SK-N-SH (cell line): Measurements from ENCODE around the gene SCD5. TPM values are rescaled to one million over a fixed set of nuclear protein-coding genes. Genes with fewer than 3 reads are reported as not detected.

ENCODE experiments used
- CTCF ChIA-PET: fragments of 300-600, 350-600 bp; formaldehyde crosslinking; extraction: SDS; loops from one replicate; lab custom pipeline; 2021; lab: Yijun Ruan, JAX
- POLR2A ChIA-PET: fragments of 350-600 bp; sonication (Branson Sonifier 250); formaldehyde crosslinking; extraction: SDS; loops from one replicate; lab custom pipeline; 2020; ENCODE audit warnings: antibody characterized with exemption, inconsistent platforms; lab: Yijun Ruan, JAX
- DNase-seq: peaks from one replicate; pipeline ENCODE4 v3.0.0; 2012
- H2AFZ ChIP-seq: fragments of 200-600 bp; sonication (generic); 2 replicates; pipeline ENCODE4 v1.8.1; 2016; ENCODE audit warnings: antibody characterized with exemption, mild to moderate bottlenecking, low read depth
- H3F3A ChIP-seq: fragments of 200-600 bp; sonication (generic); replicated peaks from 2 replicates; pipeline ENCODE3; 2016; ENCODE audit warnings: antibody characterized with exemption, mild to moderate bottlenecking; ENCODE audit not compliant: insufficient read depth
- H3K27ac ChIP-seq, 2 experiments: fragments of 200-500 bp in 1 of 2; fragments of 200-600 bp in 1 of 2; sonication (Bioruptor generic) in 1 of 2; sonication (generic), shearing (Covaris generic) in 1 of 2; 2 replicates each; pipeline versions ENCODE4 v1.5.1 to v1.6.1; 2014 to 2016; ENCODE audit warnings: low read depth in 2 of 2, inconsistent platforms in 1 of 2, low read length in 1 of 2, mild to moderate bottlenecking in 1 of 2, mixed read lengths in 1 of 2
- H3K27me3 ChIP-seq: fragments of 200-600 bp; sonication (generic), shearing (Covaris generic); 2 replicates; pipeline ENCODE4 v1.6.1; 2016; ENCODE audit warnings: mixed run types; ENCODE audit not compliant: insufficient read depth
- H3K36me3 ChIP-seq, 2 experiments: fragments of 200-500 bp in 1 of 2; fragments of 200-600 bp in 1 of 2; sonication (Bioruptor generic) in 1 of 2; sonication (generic) in 1 of 2; replicated peaks in 1 of 2; 2 replicates each; pipeline versions ENCODE3 to v1.5.1; 2014 to 2016; ENCODE audit warnings: low read length in 1 of 2, mild to moderate bottlenecking in 1 of 2; ENCODE audit not compliant: insufficient read depth in 2 of 2, control insufficient read depth in 1 of 2
- H3K4me1 ChIP-seq, 2 experiments: fragments of 200-500 bp in 1 of 2; fragments of 200-600 bp in 1 of 2; sonication (Bioruptor generic) in 1 of 2; sonication (generic), shearing (Covaris generic) in 1 of 2; 2 replicates each; pipeline versions ENCODE4 v1.5.1 to v1.6.1; 2014 to 2016; ENCODE audit warnings: low read depth in 1 of 2, low read length in 1 of 2, mixed run types in 1 of 2; ENCODE audit not compliant: insufficient read depth in 2 of 2, control insufficient read depth in 1 of 2
- H3K4me2 ChIP-seq: fragments of 200-600 bp; sonication (generic), shearing (Covaris generic); 2 replicates; pipeline ENCODE4 v1.6.1; 2017; ENCODE audit warnings: mixed run types
- H3K4me3 ChIP-seq, 2 experiments: fragments of 200-500 bp in 1 of 2; fragments of 200-600 bp in 1 of 2; sonication (Bioruptor generic) in 1 of 2; sonication (generic), shearing (Covaris generic) in 1 of 2; 2 replicates each; pipeline versions ENCODE4 v1.5.1 to v1.8.1; 2014 to 2016; ENCODE audit warnings: low read depth in 2 of 2, inconsistent platforms in 1 of 2, low read length in 1 of 2, mild to moderate bottlenecking in 1 of 2, mixed read lengths in 1 of 2, moderate library complexity in 1 of 2
- H3K79me2 ChIP-seq: fragments of 200-600 bp; sonication (generic); 2 replicates; pipeline ENCODE4 v1.8.1; 2017; ENCODE audit warnings: mild to moderate bottlenecking; ENCODE audit not compliant: insufficient read depth
- H3K9ac ChIP-seq: fragments of 200-600 bp; sonication (generic); 2 replicates; pipeline ENCODE4 v1.6.1; 2017; ENCODE audit warnings: mixed run types
- H3K9me2 ChIP-seq: fragments of 200-600 bp; sonication (generic); 2 replicates; pipeline ENCODE4 v1.6.1; 2017; ENCODE audit warnings: mixed run types
- H3K9me3 ChIP-seq: fragments of 200-600 bp; sonication (generic); 2 replicates; pipeline ENCODE4 v1.6.1; 2017; ENCODE audit warnings: mixed run types, mild to moderate bottlenecking, moderate library complexity
- H4K20me1 ChIP-seq: fragments of 200-600 bp; sonication (generic); 2 replicates; pipeline ENCODE4 v1.6.1; 2017; ENCODE audit warnings: mild to moderate bottlenecking, mixed run types; ENCODE audit not compliant: insufficient read depth
- ELF1 ChIP-seq: IDR thresholded peaks from 2 replicates; pipeline ENCODE4 v1.4.0; 2012
- EP300 ChIP-seq, 2 experiments: IDR thresholded peaks; 2 replicates each; pipeline versions ENCODE4 v1.4.0 to v1.6.1; 2012; ENCODE audit warnings: borderline replicate concordance in 1 of 2, low read depth in 1 of 2, low read length in 1 of 2
- EZH2phosphoT487 ChIP-seq: fragments of 200-600 bp; sonication (generic); IDR thresholded peaks from 2 replicates; pipeline ENCODE4 v1.6.1; 2017; ENCODE audit warnings: low read depth, mixed run types, mild to moderate bottlenecking, antibody characterized with exemption, moderate library complexity, borderline replicate concordance
- FOSL2 ChIP-seq: IDR thresholded peaks from 2 replicates; pipeline ENCODE4 v1.4.0; 2012; ENCODE audit warnings: low read depth, mild to moderate bottlenecking, moderate library complexity, borderline replicate concordance
- FOXJ3 ChIP-seq: sonication (generic); formaldehyde crosslinking; IDR thresholded peaks from 2 replicates; pipeline ENCODE4 v1.5.1; 2020; ENCODE audit warnings: mild to moderate bottlenecking, missing genetic modification reagents
- GATA2 ChIP-seq: sonication (generic); formaldehyde crosslinking; IDR thresholded peaks from 2 replicates; pipeline ENCODE4 v1.5.0; 2020; ENCODE audit warnings: mild to moderate bottlenecking, missing genetic modification reagents
- MEF2A ChIP-seq: IDR thresholded peaks from 2 replicates; pipeline ENCODE4 v1.4.0; 2012; ENCODE audit warnings: low read depth, borderline replicate concordance
- NFIC ChIP-seq: IDR thresholded peaks from 2 replicates; pipeline ENCODE4 v1.4.0; 2012; ENCODE audit warnings: borderline replicate concordance
- POLR2AphosphoS5 ChIP-seq: IDR thresholded peaks from 2 replicates; pipeline ENCODE4 v1.6.1; 2012; ENCODE audit warnings: low read depth, low read length
- RFX5 ChIP-seq: IDR thresholded peaks from 2 replicates; pipeline ENCODE4 v1.6.1; 2012; ENCODE audit warnings: mild to moderate bottlenecking, improper control_type of control experiment, low read length
- RXRA ChIP-seq: IDR thresholded peaks from 2 replicates; pipeline ENCODE4 v1.4.0; 2012; ENCODE audit warnings: low read depth, mild to moderate bottlenecking, borderline replicate concordance
- SIN3A ChIP-seq: IDR thresholded peaks from 2 replicates; pipeline ENCODE4 v1.6.1; 2012; ENCODE audit warnings: low read depth, mild to moderate bottlenecking, low read length, moderate library complexity, borderline replicate concordance
- SMC3 ChIP-seq: IDR thresholded peaks from 2 replicates; pipeline ENCODE4 v1.6.1; 2012; ENCODE audit warnings: low read depth, low read length, improper control_type of control experiment
- YY1 ChIP-seq: IDR thresholded peaks from 2 replicates; pipeline ENCODE4 v1.4.0; 2012; ENCODE audit warnings: low read depth, mild to moderate bottlenecking
- WGBS: methylation state at CpG from one replicate; pipeline ENCODE4 v1.1.6; 2017; ENCODE audit warnings: low lambda C conversion rate; 5-methylcytosine and 5-hydroxymethylcytosine counted together
- polyA plus RNA-seq, 3 experiments: library from polyadenylated mRNA; depleted of rRNA; stranded (reverse); fragments of >200 nt; gene quantifications; 2 replicates each; pipeline ENCODE4 v1.2.3, GENCODE V29; 2012
- TF ChIP-seq, protein P1 (sequence below): fragments of 150-350 bp; IDR thresholded peaks from 2 replicates; pipeline ENCODE4 v1.6.1; 2017; ENCODE audit warnings: antibody characterized with exemption, low read length, low read depth, borderline replicate concordance
- TF ChIP-seq, protein P2 (sequence below): IDR thresholded peaks from 2 replicates; pipeline ENCODE4 v1.4.0; 2012; ENCODE audit warnings: low read depth
- TF ChIP-seq, protein P3 (sequence below): IDR thresholded peaks from 2 replicates; pipeline ENCODE4 v1.6.1; 2012; ENCODE audit warnings: mild to moderate bottlenecking, low read depth, low read length, moderate library complexity
- TF ChIP-seq, protein P4 (sequence below): IDR thresholded peaks from 2 replicates; pipeline ENCODE4 v1.4.0; 2012; ENCODE audit warnings: low read depth, borderline replicate concordance

SCD5 gene
- polyA plus RNA-seq, 1 of the 3 experiments (the other 2 are of a cell fraction): 23.7 TPM

GRCh38 chr4:82711158-82711785 is 87.3 kb downstream of the SCD5 start:
- no peak for DNase-seq
- no peaks in the 10 kb centered on the region for H3K27me3 ChIP-seq
- no peak overlapping the region for H3K4me3 ChIP-seq
- CTCF ChIA-PET: interaction anchor here (0.6 to 4.6 kb wide), 3 partner anchors 8 to 240 kb away, joined by 3 to 26 read pairs (median 4); no protein-coding TSS in a partner anchor
- no peaks in the 10 kb centered on the region for H3K36me3 ChIP-seq
- no peak overlapping the region for H3K9ac ChIP-seq
- peaks cover 9% of the 10 kb centered on the region for H4K20me1 ChIP-seq
- H3K4me1 ChIP-seq: no peaks in the 10 kb centered on the region; a peak in 1 of 4 replicates
- H3K9me3 ChIP-seq: no peaks in the 10 kb centered on the region
- no peaks in the 10 kb centered on the region for H3K9me2 ChIP-seq
- no peak overlapping the region for H3K27ac ChIP-seq
- no peak overlapping the region for H3K4me2 ChIP-seq
- peaks cover 26% of the 10 kb centered on the region for H3K79me2 ChIP-seq
- no peaks in the 10 kb centered on the region for H3F3A ChIP-seq
- POLR2A ChIA-PET: no interaction called here
- WGBS: 92% methylated on average over 7 of the region's 7 CpGs
- H2AFZ ChIP-seq: no peak overlapping the region
- TF ChIP-seq, protein P1, sequence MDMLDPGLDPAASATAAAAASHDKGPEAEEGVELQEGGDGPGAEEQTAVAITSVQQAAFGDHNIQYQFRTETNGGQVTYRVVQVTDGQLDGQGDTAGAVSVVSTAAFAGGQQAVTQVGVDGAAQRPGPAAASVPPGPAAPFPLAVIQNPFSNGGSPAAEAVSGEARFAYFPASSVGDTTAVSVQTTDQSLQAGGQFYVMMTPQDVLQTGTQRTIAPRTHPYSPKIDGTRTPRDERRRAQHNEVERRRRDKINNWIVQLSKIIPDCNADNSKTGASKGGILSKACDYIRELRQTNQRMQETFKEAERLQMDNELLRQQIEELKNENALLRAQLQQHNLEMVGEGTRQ: no peak
- TF ChIP-seq, protein P2, sequence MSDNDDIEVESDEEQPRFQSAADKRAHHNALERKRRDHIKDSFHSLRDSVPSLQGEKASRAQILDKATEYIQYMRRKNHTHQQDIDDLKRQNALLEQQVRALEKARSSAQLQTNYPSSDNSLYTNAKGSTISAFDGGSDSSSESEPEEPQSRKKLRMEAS: no peak
- no peak for TF ChIP-seq EP300 (IDR thresholded peaks at IDR 0.05; ENCODE audit: borderline replicate concordance in 1 of 2, low read depth in 1 of 2, low read length in 1 of 2)
- TF ChIP-seq RFX5: no peak
- TF ChIP-seq YY1: no peak
- TF ChIP-seq GATA2 (CRISPR knock-in tag): no peak
- TF ChIP-seq SIN3A: no peak
- no peak for TF ChIP-seq RXRA
- no peak for TF ChIP-seq NFIC
- no peak for TF ChIP-seq POLR2AphosphoS5
- TF ChIP-seq MEF2A: no peak
- TF ChIP-seq ELF1: no peak
- no peak for TF ChIP-seq SMC3
- TF ChIP-seq, protein P3, sequence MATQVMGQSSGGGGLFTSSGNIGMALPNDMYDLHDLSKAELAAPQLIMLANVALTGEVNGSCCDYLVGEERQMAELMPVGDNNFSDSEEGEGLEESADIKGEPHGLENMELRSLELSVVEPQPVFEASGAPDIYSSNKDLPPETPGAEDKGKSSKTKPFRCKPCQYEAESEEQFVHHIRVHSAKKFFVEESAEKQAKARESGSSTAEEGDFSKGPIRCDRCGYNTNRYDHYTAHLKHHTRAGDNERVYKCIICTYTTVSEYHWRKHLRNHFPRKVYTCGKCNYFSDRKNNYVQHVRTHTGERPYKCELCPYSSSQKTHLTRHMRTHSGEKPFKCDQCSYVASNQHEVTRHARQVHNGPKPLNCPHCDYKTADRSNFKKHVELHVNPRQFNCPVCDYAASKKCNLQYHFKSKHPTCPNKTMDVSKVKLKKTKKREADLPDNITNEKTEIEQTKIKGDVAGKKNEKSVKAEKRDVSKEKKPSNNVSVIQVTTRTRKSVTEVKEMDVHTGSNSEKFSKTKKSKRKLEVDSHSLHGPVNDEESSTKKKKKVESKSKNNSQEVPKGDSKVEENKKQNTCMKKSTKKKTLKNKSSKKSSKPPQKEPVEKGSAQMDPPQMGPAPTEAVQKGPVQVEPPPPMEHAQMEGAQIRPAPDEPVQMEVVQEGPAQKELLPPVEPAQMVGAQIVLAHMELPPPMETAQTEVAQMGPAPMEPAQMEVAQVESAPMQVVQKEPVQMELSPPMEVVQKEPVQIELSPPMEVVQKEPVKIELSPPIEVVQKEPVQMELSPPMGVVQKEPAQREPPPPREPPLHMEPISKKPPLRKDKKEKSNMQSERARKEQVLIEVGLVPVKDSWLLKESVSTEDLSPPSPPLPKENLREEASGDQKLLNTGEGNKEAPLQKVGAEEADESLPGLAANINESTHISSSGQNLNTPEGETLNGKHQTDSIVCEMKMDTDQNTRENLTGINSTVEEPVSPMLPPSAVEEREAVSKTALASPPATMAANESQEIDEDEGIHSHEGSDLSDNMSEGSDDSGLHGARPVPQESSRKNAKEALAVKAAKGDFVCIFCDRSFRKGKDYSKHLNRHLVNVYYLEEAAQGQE: no peak
- TF ChIP-seq FOXJ3 (CRISPR knock-in tag): no peak
- TF ChIP-seq, protein P4, sequence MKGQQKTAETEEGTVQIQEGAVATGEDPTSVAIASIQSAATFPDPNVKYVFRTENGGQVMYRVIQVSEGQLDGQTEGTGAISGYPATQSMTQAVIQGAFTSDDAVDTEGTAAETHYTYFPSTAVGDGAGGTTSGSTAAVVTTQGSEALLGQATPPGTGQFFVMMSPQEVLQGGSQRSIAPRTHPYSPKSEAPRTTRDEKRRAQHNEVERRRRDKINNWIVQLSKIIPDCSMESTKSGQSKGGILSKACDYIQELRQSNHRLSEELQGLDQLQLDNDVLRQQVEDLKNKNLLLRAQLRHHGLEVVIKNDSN: no peak
- no peak for TF ChIP-seq EZH2phosphoT487
- no peak for TF ChIP-seq FOSL2
- TF ChIP-seq, all 33 proteins: peak for 0
